ACC112 (cell line): ENCODE data around the gene FN1.

Experiments used
- H2AFZ ChIP-seq: fragments of 200-600 bp; sonication (generic); one replicate; pipeline ENCODE4 v1.6.0; 2017; ENCODE audit warnings: antibody characterized with exemption, low read length; ENCODE audit not compliant: unreplicated experiment
- H3K27ac ChIP-seq: fragments of 200-600 bp; sonication (generic); 2 replicates; pipeline ENCODE4 v1.5.1; 2014; ENCODE audit warnings: low read depth, mild to moderate bottlenecking, antibody characterized with exemption, low read length, moderate library complexity
- H3K27me3 ChIP-seq: fragments of 200-600 bp; sonication (generic); 2 replicates; pipeline ENCODE4 v1.6.1; 2014; ENCODE audit warnings: mild to moderate bottlenecking, antibody characterized with exemption, low read length, moderate library complexity, mixed read lengths; ENCODE audit not compliant: insufficient read depth
- H3K36me3 ChIP-seq: fragments of 200-600 bp; sonication (generic); 2 replicates; pipeline ENCODE4 v1.6.1; 2016; ENCODE audit warnings: mild to moderate bottlenecking, antibody characterized with exemption, low read length, moderate library complexity, mixed read lengths; ENCODE audit not compliant: insufficient read depth
- H3K4me1 ChIP-seq: fragments of 200-600 bp; sonication (generic); one replicate; pipeline ENCODE4 v1.6.1; 2016; ENCODE audit warnings: low read length, mixed read lengths; ENCODE audit not compliant: insufficient read depth, unreplicated experiment, control insufficient read depth
- H3K4me3 ChIP-seq: fragments of 200-600 bp; sonication (generic); 2 replicates; pipeline ENCODE4 v1.5.1; 2014; ENCODE audit warnings: mild to moderate bottlenecking, low read depth, low read length
- H3K79me2 ChIP-seq: fragments of 200-600 bp; sonication (generic); one replicate; pipeline ENCODE4 v1.6.0; 2016; ENCODE audit warnings: low read length; ENCODE audit not compliant: control insufficient read depth, unreplicated experiment, insufficient read depth

Gene FN1

GRCh38 chr2:215372968-215373649 lies 62.8 kb downstream of the FN1 start:
- Histone ChIP-seq H3K36me3 (peaks cover 81% of the 10 kb centered on the region), H2AFZ (no peak overlapping the region), H3K4me3 (no peak overlapping the region), H3K27ac (peak overlapping the region; percentile 65), H3K27me3 (no peaks in the 10 kb centered on the region), H3K79me2 (peaks cover 5% of the 10 kb centered on the region), H3K4me1 (peaks cover 24% of the 10 kb centered on the region)

- Histone ChIP-seq H3K79me2 (peaks cover 5% of the 10 kb centered on the region), H3K36me3 (peaks cover 83% of the 10 kb centered on the region), H3K27me3 (no peaks in the 10 kb centered on the region), H2AFZ (no peak overlapping the region), H3K27ac (peak overlapping the region; percentile 65), H3K4me1 (peaks cover 31% of the 10 kb centered on the region), H3K4me3 (no peak overlapping the region)
These were observed 63.7 kb downstream of the FN1 start for GRCh38 chr2:215371915-215372897.

GRCh38 chr2:215370112-215370965 lies 65.5 kb downstream of the FN1 start:
- peak overlapping the region; percentile 65 for H3K27ac ChIP-seq
- peaks cover 28% of the 10 kb centered on the region for H3K4me1 ChIP-seq
- H2AFZ ChIP-seq, result no peak overlapping the region
- H3K36me3 ChIP-seq, result peaks cover 82% of the 10 kb centered on the region
- no peak overlapping the region for H3K4me3 ChIP-seq
- no peaks in the 10 kb centered on the region for H3K27me3 ChIP-seq
- no peaks in the 10 kb centered on the region for H3K79me2 ChIP-seq

GRCh38 chr2:215369181-215369760 lies 66.6 kb downstream of the FN1 start:
- no peak overlapping the region for H2AFZ ChIP-seq
- H3K36me3 ChIP-seq, result peaks cover 82% of the 10 kb centered on the region
- no peaks in the 10 kb centered on the region for H3K27me3 ChIP-seq
- H3K79me2 ChIP-seq, result no peaks in the 10 kb centered on the region
- H3K27ac ChIP-seq, result peak overlapping the region; percentile 65
- H3K4me3 ChIP-seq, result no peak overlapping the region
- peaks cover 34% of the 10 kb centered on the region for H3K4me1 ChIP-seq

GRCh38 chr2:215368493-215368809 lies 67.4 kb downstream of the FN1 start:
- no peaks in the 10 kb centered on the region for H3K79me2 ChIP-seq
- H3K36me3 ChIP-seq, result peaks cover 85% of the 10 kb centered on the region
- no peak overlapping the region for H3K4me3 ChIP-seq
- H2AFZ ChIP-seq, result no peak overlapping the region
- H3K27me3 ChIP-seq, result no peaks in the 10 kb centered on the region
- H3K4me1 ChIP-seq, result peaks cover 34% of the 10 kb centered on the region
- H3K27ac ChIP-seq, result peak overlapping the region; percentile 65

- H2AFZ ChIP-seq, result no peak overlapping the region
- no peaks in the 10 kb centered on the region for H3K27me3 ChIP-seq
- peaks cover 85% of the 10 kb centered on the region for H3K36me3 ChIP-seq
- peak overlapping the region; percentile 65 for H3K27ac ChIP-seq
- H3K4me1 ChIP-seq, result peaks cover 34% of the 10 kb centered on the region
- no peak overlapping the region for H3K4me3 ChIP-seq
- H3K79me2 ChIP-seq, result no peaks in the 10 kb centered on the region
These were observed 68.0 kb downstream of the FN1 start for GRCh38 chr2:215367662-215368492.

GRCh38 chr2:215366440-215367032 lies 69.3 kb downstream of the FN1 start:
- H3K4me1 ChIP-seq, result peaks cover 34% of the 10 kb centered on the region
- no peaks in the 10 kb centered on the region for H3K79me2 ChIP-seq
- peak overlapping the region; percentile 65 for H3K27ac ChIP-seq
- no peak overlapping the region for H2AFZ ChIP-seq
- H3K36me3 ChIP-seq, result peaks cover 84% of the 10 kb centered on the region
- no peak overlapping the region for H3K4me3 ChIP-seq
- no peaks in the 10 kb centered on the region for H3K27me3 ChIP-seq

GRCh38 chr2:215365184-215365658 lies 70.6 kb downstream of the FN1 start:
- Histone ChIP-seq H3K4me3 (no peak overlapping the region), H3K27me3 (no peaks in the 10 kb centered on the region), H3K4me1 (peaks cover 29% of the 10 kb centered on the region), H3K36me3 (peaks cover 92% of the 10 kb centered on the region), H3K79me2 (no peaks in the 10 kb centered on the region), H2AFZ (no peak overlapping the region), H3K27ac (peak overlapping the region; percentile 58)
